Measurements from ENCODE around the gene CELF4.
"Not testable (repeated sequence)": the region's sequence is repeated elsewhere in the genome, so short reads cannot be mapped to it uniquely, and the experiment has no call there.

The CELF4 gene

GRCh38 chr18:37476182-37476581 is 89.4 kb downstream of the CELF4 start:
- Histone ChIP-seq H3K27ac (ENCODE audit: insufficient read depth, low read depth, low read length, poor library complexity, severe bottlenecking) (no peak overlapping the region), H3K27me3 (ENCODE audit: control insufficient read depth, insufficient read depth, low read length, poor library complexity, severe bottlenecking) (no peaks in the 10 kb centered on the region), H3K9me3 (ENCODE audit: control insufficient read depth, low read length) (no peaks in the 10 kb centered on the region), H3K4me1 (ENCODE audit: control insufficient read depth, insufficient read depth, low read length) (no peaks in the 10 kb centered on the region), H3K4me3 (ENCODE audit: insufficient read depth, low read depth, low read length) (no peak overlapping the region), H3K36me3 (ENCODE audit: control insufficient read depth, insufficient read depth, low read length) (no peaks in the 10 kb centered on the region)
- WGBS, 2 experiments, result 49 to 62% methylated on average over 6 of the region's 6 CpGs

GRCh38 chr18:37473195-37473840 is 92.3 kb downstream of the CELF4 start:
- Histone ChIP-seq H3K9me3 (ENCODE audit: control insufficient read depth, low read length) (no peaks in the 10 kb centered on the region), H3K4me3 (ENCODE audit: insufficient read depth, low read depth, low read length) (no peak overlapping the region), H3K4me1 (ENCODE audit: control insufficient read depth, insufficient read depth, low read length) (no peaks in the 10 kb centered on the region), H3K27me3 (ENCODE audit: control insufficient read depth, insufficient read depth, low read length, poor library complexity, severe bottlenecking) (no peaks in the 10 kb centered on the region), H3K36me3 (ENCODE audit: control insufficient read depth, insufficient read depth, low read length) (no peaks in the 10 kb centered on the region), H3K27ac (ENCODE audit: insufficient read depth, low read depth, low read length, poor library complexity, severe bottlenecking) (no peak overlapping the region)
- WGBS, 2 experiments, result 82 to 84% methylated on average over 8 of the region's 8 CpGs

- Histone ChIP-seq H3K4me3 (ENCODE audit: insufficient read depth, low read depth, low read length) (no peak overlapping the region), H3K27me3 (ENCODE audit: control insufficient read depth, insufficient read depth, low read length, poor library complexity, severe bottlenecking) (no peaks in the 10 kb centered on the region), H3K36me3 (ENCODE audit: control insufficient read depth, insufficient read depth, low read length) (no peaks in the 10 kb centered on the region), H3K4me1 (ENCODE audit: control insufficient read depth, insufficient read depth, low read length) (no peaks in the 10 kb centered on the region), H3K9me3 (ENCODE audit: control insufficient read depth, low read length) (no peaks in the 10 kb centered on the region), H3K27ac (ENCODE audit: insufficient read depth, low read depth, low read length, poor library complexity, severe bottlenecking) (no peak overlapping the region)
- WGBS, 2 experiments, result 80 to 82% methylated on average over 6 of the region's 6 CpGs
Observed at GRCh38 chr18:37471637-37472036, 94.0 kb downstream of the CELF4 start.

GRCh38 chr18:37470986-37471385 is 94.6 kb downstream of the CELF4 start:
- H3K27me3 ChIP-seq (ENCODE audit: control insufficient read depth, insufficient read depth, low read length, poor library complexity, severe bottlenecking), result no peaks in the 10 kb centered on the region
- WGBS, 2 experiments, result 96 to 97% methylated on average over 2 of the region's 2 CpGs
- peaks cover 2% of the 10 kb centered on the region for H3K4me1 ChIP-seq (ENCODE audit: control insufficient read depth, insufficient read depth, low read length)
- H3K4me3 ChIP-seq (ENCODE audit: insufficient read depth, low read depth, low read length), result no peak overlapping the region
- H3K9me3 ChIP-seq (ENCODE audit: control insufficient read depth, low read length), result no peaks in the 10 kb centered on the region
- no peak overlapping the region for H3K27ac ChIP-seq (ENCODE audit: insufficient read depth, low read depth, low read length, poor library complexity, severe bottlenecking)
- H3K36me3 ChIP-seq (ENCODE audit: control insufficient read depth, insufficient read depth, low read length), result no peaks in the 10 kb centered on the region

DNA sequence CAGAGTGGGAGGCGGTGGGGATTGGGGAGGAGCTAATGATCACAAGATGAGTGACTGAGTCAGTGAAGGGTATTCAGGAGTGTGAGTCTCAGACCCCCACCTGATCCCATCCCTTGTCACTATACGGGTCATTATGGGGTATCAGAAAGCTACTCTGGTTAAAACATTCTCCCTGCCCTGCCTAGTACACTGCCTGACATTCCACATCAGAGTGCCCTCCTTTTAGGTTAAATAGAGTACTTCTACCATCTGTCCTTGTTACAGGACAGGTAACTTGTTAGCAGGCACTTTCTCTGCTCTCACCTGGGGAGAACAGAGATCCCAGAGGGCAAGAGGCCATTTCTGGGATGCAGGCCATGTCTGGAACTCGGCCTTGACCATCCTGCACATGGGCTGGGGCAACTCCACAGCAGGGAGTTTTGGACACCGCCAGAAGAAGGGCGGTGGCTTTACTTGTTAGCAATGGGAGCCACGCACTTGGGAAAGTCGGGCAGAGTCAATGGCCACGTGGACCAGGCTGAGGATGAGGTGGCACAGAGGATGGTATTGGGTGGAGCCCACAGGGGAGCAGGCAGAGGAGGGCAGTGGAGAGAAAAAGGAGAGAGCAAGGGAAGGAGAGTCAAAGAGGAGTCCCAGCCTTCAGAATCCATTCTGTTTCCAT is 98.5 kb downstream of the CELF4 start:
- Histone ChIP-seq H3K27ac (ENCODE audit: insufficient read depth, low read depth, low read length, poor library complexity, severe bottlenecking) (no peak overlapping the region), H3K4me3 (ENCODE audit: insufficient read depth, low read depth, low read length) (no peak overlapping the region), H3K4me1 (ENCODE audit: control insufficient read depth, insufficient read depth, low read length) (peaks cover 6% of the 10 kb centered on the region), H3K27me3 (ENCODE audit: control insufficient read depth, insufficient read depth, low read length, poor library complexity, severe bottlenecking) (no peaks in the 10 kb centered on the region), H3K36me3 (ENCODE audit: control insufficient read depth, insufficient read depth, low read length) (no peaks in the 10 kb centered on the region), H3K9me3 (ENCODE audit: control insufficient read depth, low read length) (no peaks in the 10 kb centered on the region)
- WGBS, 2 experiments, result 88% methylated on average over 8 of the region's 8 CpGs

DNA sequence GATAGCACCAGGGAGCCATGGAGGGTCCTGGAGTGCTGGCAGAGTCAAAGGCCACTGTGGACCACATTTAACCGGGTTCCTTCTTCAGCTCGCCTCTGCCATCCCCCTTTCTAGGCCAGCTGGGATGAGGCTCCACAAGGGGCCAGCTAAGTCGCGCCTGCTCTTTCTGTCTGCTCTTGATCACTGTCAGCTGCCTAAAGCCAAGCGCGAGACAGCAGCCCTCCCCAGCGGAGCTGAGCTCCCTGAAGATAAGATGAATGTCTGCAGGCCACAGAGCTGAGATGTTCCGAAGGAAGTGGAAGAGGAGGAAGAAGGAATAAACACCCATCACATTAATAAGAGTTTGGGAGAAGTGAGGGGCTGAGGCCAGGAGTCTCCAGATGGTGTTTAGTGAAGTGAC is 99.6 kb downstream of the CELF4 start:
- Histone ChIP-seq H3K27ac (ENCODE audit: insufficient read depth, low read depth, low read length, poor library complexity, severe bottlenecking) (no peak overlapping the region), H3K4me3 (ENCODE audit: insufficient read depth, low read depth, low read length) (no peak overlapping the region), H3K36me3 (ENCODE audit: control insufficient read depth, insufficient read depth, low read length) (no peaks in the 10 kb centered on the region), H3K4me1 (ENCODE audit: control insufficient read depth, insufficient read depth, low read length) (peaks cover 6% of the 10 kb centered on the region), H3K27me3 (ENCODE audit: control insufficient read depth, insufficient read depth, low read length, poor library complexity, severe bottlenecking) (no peaks in the 10 kb centered on the region), H3K9me3 (ENCODE audit: control insufficient read depth, low read length) (no peaks in the 10 kb centered on the region)
- WGBS, 2 experiments, result 65 to 66% methylated on average over 7 to 8 of the region's 8 CpGs

GRCh38 chr18:37464257-37464656 is 101.3 kb downstream of the CELF4 start:
- no peaks in the 10 kb centered on the region for H3K36me3 ChIP-seq (ENCODE audit: control insufficient read depth, insufficient read depth, low read length)
- H3K27me3 ChIP-seq (ENCODE audit: control insufficient read depth, insufficient read depth, low read length, poor library complexity, severe bottlenecking), result no peaks in the 10 kb centered on the region
- no peak overlapping the region for H3K4me3 ChIP-seq (ENCODE audit: insufficient read depth, low read depth, low read length)
- no peaks in the 10 kb centered on the region for H3K9me3 ChIP-seq (ENCODE audit: control insufficient read depth, low read length)
- H3K27ac ChIP-seq (ENCODE audit: insufficient read depth, low read depth, low read length, poor library complexity, severe bottlenecking), result no peak overlapping the region
- peaks cover 6% of the 10 kb centered on the region for H3K4me1 ChIP-seq (ENCODE audit: control insufficient read depth, insufficient read depth, low read length)
- 75 to 79% methylated on average over 2 of the region's 2 CpGs for WGBS, 2 experiments

DNA sequence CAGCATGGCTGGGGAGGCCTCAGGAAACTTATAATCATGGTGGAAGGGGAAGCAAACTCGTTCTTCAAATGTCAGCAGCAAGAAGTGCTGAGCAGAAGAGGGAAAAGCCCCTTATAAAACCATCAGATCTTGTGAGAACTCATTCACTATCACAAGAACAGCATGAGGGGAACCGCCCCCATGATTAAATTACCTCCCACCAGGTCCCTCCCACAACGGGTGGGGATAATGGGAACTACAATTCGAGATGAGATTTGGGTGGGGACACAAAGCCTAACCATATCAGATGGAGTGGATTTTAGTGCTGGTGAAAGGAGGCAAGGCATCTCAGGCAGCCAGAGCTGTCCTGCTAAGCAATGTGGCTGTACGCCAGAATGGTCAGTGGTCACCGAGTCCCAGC is 104.3 kb downstream of the CELF4 start:
- H3K4me1 ChIP-seq (ENCODE audit: control insufficient read depth, insufficient read depth, low read length), result peaks cover 20% of the 10 kb centered on the region
- H3K27ac ChIP-seq (ENCODE audit: insufficient read depth, low read depth, low read length, poor library complexity, severe bottlenecking); H3K27me3 ChIP-seq (ENCODE audit: control insufficient read depth, insufficient read depth, low read length, poor library complexity, severe bottlenecking); H3K4me3 ChIP-seq (ENCODE audit: insufficient read depth, low read depth, low read length); H3K36me3 ChIP-seq (ENCODE audit: control insufficient read depth, insufficient read depth, low read length); H3K9me3 ChIP-seq (ENCODE audit: control insufficient read depth, low read length): not testable (repeated sequence)
- 85 to 93% methylated on average over 6 of the region's 6 CpGs for WGBS, 2 experiments

DNA sequence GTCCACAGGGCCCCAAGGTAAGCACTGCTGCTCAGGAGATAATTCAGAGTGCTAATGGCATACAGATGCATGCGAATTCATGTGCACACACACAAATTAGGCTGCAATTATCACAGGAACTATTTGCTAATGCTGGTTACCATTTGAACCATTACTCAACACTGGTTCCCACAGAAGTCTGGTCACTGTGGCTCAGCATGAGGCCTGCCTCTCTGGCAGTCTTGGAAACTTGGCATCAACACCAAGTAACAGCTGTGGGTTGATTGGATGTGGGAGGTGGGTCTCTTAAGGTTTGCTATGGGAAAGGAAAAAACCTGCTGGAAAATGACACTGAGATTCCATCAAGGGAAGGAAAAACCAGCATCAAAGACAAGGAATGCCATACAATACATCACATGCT is 105.0 kb downstream of the CELF4 start:
- H3K36me3 ChIP-seq (ENCODE audit: control insufficient read depth, insufficient read depth, low read length), result no peaks in the 10 kb centered on the region
- no peaks in the 10 kb centered on the region for H3K27me3 ChIP-seq (ENCODE audit: control insufficient read depth, insufficient read depth, low read length, poor library complexity, severe bottlenecking)
- H3K4me1 ChIP-seq (ENCODE audit: control insufficient read depth, insufficient read depth, low read length), result peaks cover 14% of the 10 kb centered on the region
- 93 to 95% methylated on average over 1 of the region's 1 CpG for WGBS, 2 experiments
- H3K27ac ChIP-seq (ENCODE audit: insufficient read depth, low read depth, low read length, poor library complexity, severe bottlenecking), result no peak overlapping the region
- no peaks in the 10 kb centered on the region for H3K9me3 ChIP-seq (ENCODE audit: control insufficient read depth, low read length)
- no peak overlapping the region for H3K4me3 ChIP-seq (ENCODE audit: insufficient read depth, low read depth, low read length)

GRCh38 chr18:37458697-37459096 is 106.9 kb downstream of the CELF4 start:
- H3K9me3 ChIP-seq (ENCODE audit: control insufficient read depth, low read length), result no peaks in the 10 kb centered on the region
- 93 to 94% methylated on average over 6 of the region's 6 CpGs for WGBS, 2 experiments
- H3K27me3 ChIP-seq (ENCODE audit: control insufficient read depth, insufficient read depth, low read length, poor library complexity, severe bottlenecking), result no peaks in the 10 kb centered on the region
- H3K27ac ChIP-seq (ENCODE audit: insufficient read depth, low read depth, low read length, poor library complexity, severe bottlenecking), result no peak overlapping the region
- H3K4me3 ChIP-seq (ENCODE audit: insufficient read depth, low read depth, low read length), result no peak overlapping the region
- peaks cover 14% of the 10 kb centered on the region for H3K4me1 ChIP-seq (ENCODE audit: control insufficient read depth, insufficient read depth, low read length)
- no peaks in the 10 kb centered on the region for H3K36me3 ChIP-seq (ENCODE audit: control insufficient read depth, insufficient read depth, low read length)

Measured in ectodermal cell (in vitro differentiated cells).